Left renal pelvis (tissue), 4 donors: ENCODE results near the gene PDGFD. TPM values are rescaled to one million over a fixed set of nuclear protein-coding genes. Genes with fewer than 3 reads are reported as not detected.

Source experiments
- DNase-seq, 4 donors: peaks; one replicate each; pipeline ENCODE4 v3.0.0-alpha.2; 2013; ENCODE audit warnings: low read depth in 4 of 4, low spot score in 3 of 4
- polyA plus RNA-seq, 4 donors: library from polyadenylated mRNA; unstranded; fragments of 120-200 nt; gene quantifications; one replicate each; pipeline ENCODE4 v1.2.1, GENCODE V29; 2013; ENCODE audit not compliant: insufficient read length in 4 of 4

PDGFD gene
- polyA plus RNA-seq, 4 donors = 20.7 to 84.9 (median 36.6) TPM

DNA sequence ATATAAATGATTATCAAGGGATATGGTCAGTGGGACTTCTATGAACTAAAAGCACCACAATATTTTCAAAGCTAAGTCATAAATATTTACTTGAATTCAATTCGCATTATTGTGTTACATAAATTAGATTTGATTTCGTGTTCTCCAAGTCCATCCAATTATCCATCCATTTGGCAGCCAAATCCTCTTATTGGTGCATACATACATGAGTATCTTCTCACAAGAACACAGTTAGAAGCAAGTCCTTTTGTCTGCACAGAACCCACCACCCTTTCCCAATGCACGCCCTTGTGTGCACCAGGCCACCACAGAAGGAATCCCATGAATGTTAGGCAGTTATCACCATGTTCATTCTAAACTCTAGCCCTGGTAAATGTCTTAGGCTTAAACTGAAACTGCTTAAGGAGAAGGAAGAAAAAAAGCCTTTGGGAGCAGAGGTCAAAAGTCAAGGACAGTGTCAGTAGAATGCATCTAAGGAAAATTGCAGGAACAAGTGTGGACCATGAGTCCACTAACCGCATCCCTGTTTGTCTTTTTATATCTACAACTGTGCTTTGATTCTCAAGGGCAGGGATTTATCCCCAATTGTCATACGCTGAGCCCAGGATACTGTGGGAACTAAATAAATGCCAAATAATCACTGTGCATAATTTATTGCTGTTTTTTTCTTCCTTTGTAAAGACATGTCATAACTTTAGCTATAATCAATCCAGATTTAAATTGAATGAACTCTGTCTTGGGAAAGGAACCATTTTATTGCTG lies 235.7 kb downstream of the PDGFD start:
- DNase-seq = no peak

DNA sequence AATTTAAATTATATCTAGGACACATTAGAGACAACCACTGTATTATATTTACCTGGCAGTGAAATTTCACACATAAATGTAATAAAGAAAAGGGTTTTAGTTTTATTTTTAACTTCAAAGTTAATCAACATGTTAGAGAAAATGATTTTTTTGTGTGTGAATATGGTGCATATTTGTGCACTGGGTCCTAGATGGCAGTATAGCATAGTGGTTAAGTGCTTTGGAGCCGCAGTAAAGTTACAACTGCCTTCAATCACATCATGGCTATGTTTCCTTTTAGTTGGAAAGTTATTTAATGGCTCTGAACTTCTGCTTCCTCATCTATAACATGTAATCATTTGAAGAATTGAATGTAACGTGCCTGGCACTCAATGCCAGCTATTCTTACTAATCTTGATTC lies 236.4 kb downstream of the PDGFD start:
- no peak for DNase-seq

DNA sequence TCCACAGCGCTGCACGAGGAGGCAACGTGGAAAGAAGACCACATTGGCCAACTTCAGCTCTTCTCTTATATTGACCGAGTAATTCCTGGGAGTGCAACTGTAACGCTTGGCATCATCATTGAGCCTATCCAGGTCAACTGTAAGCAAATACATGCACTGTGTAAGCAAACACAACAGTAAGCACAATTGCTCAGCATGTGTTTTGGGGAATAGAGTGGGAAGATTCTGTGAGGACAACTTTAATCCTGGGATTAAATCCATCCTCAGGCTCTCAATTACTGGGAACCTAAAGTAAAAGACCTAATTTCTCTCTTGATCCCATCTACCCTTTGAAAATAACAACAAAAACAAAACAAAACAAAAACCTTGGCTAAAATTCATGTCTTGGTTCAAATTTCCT lies 237.0 kb downstream of the PDGFD start:
- no peak for DNase-seq

DNA sequence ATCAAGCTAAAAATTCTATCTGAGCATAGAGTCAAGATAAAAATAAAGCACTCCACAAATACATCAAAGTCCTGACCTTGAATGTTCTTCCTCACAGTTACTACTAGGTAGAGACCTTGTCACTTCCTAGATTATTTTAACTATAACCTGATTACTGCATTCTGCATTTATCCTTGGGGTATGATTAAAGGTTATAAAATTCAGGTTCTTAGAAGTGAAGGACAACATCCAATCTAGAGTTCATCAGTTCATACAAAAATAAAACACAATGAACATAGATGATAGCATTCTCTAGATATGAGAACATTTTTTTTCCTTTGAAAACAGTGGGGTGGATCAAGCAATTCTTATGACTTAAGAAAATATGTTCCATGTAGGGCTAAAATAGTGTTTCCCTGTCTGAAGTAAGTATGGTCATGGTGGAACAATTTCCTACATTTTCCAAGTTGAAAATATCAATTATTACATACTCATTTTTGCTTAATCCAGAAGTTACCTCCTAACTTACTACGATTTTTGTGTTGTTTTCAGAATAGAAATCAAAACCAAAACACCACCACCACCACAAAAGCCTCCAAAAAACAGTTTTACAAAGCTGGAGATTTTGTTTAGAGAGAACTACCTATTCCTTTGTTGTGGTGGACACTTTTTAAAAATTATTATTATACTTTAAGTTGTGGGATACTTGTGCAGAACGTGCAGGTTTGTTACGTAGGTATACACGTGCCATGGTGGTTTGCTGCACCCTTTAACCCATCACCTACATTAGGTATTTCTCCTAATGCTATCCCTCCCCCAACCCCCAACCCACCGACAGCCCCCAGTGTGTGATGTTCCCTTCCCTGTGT lies 239.6 kb downstream of the PDGFD start:
- no peak for DNase-seq

DNA sequence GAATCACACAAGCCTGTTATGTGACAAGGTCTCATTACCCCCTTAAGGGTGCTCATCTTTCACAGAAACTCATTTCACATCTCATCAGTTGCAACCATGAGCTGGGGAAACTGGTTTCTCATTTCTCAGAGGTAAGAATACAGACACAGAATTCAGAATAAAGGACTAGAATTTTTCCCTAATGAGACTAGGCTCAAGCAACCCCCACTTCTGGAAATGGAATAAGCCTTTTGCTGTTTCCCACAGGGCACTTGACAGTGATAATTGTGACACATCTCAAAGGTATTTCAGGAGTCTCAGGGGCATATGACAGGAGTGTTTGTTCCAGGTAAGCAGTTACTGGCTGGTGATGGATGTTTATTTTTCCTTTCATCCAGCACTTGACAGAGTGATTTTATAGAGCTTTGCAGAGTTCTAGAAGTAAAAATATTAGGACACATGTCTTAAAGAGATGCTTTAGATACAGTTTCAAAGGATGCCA lies 240.5 kb downstream of the PDGFD start:
- DNase-seq = no peak

DNA sequence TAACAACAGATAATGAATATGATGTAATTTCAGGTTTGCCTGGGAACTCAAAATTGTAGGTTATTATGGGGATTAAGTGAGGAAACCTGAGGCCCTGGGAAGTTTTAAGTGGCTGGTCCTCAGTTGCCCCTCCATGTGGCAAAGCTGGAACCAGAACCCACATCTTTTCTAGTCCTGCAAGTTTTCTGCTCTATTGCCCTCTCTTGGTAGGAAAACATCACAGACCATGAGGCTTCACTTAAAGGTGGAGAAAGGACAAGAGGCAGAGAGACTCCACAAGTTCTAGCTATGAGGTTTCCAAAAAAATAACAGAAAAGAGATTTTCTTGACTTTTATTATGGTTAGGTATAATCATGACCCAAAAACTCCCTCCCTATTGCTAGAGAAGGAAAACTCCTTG lies 243.0 kb downstream of the PDGFD start:
- DNase-seq = no peak

DNA sequence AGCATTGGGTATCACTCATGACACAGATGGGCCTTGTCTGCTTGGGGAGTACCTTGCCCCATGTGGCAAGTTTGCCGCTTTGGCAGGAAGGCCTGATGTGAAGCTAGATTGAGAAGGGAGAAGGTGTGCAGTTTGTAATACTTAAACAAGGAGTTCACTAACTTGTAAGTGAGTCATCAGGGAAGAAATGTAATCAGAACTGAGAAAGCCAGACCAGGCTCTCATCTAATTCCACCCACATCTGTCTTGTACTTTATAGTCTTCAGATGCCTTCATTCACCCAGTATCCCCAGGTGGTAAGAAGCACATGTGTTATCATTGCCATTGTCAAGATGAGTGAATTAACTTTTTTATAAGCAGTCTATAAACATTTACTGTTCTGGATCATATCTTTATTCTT lies 243.5 kb downstream of the PDGFD start:
- no peak for DNase-seq

DNA sequence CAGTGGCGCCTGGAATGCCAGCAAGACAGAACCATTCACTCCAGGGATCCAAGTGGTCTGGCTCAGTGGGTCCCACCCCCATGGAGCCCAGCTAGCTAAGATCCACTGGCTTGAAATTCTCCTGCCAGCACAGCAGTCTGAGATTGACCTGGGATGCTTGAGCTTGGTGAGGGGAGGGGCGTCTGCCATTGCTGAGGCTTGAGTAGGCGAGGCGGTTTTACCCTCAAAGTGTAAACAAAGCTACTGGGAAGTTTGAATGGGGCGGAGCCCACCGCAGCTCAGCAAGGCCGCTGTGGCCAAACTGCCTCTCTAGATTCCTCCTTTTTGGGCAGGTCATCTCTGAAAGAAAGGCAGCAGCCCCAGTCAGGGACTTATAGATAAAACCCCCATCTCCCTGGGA lies 253.2 kb downstream of the PDGFD start:
- DNase-seq = no peak

DNA sequence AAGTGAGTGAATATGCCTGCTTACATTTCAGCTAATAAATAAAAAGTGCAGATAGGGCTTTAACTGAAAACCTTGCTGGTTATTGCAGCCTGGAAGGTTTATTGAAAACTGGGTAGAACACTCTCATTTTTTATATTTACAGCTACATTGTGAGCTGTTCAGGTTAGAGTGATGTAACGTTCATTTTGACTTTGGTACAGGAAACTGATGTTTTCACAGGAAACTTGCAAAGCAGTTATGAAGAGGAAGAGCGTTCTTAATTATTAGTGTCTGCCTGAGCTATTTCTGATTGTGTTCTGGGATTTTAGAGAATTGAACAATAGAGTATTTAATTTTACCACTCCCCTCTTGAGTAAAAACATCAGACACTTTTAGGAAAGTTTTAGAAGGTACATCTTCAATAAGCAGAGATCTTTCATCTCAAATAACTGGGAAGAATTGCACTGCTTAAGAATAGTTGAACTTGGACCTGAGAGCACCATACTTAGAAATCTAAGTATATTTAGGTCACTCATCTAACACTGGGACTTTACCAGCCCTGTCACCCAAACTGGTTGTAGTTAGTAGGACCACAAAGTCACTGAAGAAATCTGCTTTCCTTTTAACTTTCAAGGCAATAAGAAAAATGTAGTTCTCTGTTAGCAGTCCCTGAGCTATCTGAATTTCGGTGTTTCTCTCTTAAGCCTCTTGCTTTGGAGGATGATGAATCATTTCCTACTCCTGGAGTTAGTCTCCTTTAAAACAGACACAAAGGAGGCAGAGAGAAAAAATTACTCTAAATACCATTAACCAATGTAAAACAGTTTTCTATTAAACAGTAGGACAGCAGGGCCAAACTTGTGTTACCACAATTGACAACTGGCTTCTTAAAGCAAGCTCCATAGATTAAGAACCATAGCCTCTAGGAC lies 256.1 kb downstream of the PDGFD start:
- no peak for DNase-seq

DNA sequence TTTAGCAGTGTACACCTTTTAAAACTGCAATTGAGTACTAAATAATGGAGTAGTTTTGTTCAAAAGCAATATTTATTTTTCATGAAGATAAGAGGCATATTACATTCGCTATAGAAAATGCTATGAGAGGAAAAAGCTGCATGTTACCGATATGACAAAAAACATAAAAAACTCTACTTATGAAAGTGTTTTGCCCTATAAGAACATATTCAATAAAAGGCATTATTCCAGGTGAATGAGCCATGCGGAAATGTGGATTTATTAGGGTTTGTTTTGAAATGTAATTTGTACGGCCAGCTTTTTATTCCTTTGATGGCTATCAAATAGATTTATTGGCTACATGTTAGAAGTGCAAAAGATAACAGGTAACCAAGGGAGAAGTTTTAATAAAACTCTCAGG lies 256.8 kb downstream of the PDGFD start:
- no peak for DNase-seq

DNA sequence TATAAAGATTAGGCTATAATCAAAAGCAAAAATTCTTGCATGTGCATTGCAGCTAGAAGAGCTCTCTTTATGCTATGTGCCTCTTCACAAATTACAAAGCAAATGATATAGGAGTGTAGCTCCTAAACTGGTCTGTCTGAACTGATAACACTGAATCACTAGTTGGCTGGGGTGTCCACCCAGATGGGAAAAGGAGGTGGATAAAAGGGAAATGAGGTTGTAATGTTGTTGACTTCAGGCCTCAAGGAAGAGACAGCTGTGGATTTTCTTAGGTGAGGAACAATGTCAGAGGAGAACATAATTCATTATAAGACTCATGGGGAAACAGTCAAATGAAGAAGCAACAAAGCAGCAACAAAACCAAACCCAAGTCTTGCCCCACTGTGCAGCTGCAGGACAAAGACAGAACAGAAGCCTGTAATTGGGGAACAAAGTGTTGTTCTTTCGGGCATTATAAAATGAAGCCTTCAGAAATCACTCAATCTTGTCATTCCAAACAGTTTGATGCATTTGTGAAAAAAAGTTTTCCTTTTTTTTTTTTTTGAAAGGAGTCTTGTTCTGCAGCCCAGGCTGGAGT lies 257.6 kb downstream of the PDGFD start:
- no peak for DNase-seq

DNA sequence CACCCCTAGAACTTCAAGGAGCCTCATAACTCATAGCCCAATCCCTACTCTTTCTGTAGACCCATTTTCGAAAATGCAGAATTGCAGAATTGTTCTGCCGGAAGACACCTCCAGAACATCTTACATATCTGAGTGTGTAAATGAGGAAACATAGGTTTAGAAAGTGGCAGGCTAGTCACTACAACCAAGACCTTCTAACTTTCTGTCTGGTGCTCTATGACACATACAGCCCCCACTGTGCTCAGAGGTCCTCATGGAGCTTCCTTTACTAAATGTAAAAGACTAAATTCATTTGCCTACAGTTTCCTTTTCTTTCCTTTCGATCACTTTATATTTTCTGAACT lies 259.7 kb downstream of the PDGFD start:
- no peak for DNase-seq

DNA sequence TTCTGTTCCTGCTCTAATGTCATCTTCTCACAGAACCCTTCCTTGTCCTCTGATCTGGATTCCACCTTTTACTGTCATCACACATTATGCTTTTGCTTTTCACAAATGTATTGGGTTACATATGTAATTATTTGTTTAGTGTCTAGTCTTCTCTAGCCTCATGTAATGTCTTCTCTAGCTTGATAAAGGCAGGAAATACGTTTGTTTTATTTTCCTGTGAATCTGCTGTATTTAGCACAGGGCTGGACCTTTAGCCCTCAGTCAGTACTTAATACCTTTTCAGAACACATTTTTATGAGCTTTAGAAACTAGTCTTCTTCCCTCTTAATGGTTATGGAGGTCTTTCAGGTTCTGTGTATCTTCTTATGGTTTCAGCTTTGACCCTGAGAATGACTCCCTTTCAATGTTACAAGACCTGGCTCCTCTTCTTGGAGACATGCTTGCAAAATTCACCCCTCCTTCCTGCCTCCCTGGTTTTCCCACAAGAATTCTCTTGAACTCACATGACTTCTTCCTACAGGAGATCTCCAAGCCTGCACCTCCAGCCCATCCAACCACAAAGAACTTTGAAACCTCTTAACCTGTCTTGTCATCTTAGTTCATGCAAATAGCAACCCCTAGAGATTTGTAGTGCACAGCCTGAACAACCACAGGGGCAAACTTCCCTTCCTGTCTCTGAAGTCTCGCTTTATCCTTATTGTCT lies 260.2 kb downstream of the PDGFD start:
- no peak for DNase-seq

DNA sequence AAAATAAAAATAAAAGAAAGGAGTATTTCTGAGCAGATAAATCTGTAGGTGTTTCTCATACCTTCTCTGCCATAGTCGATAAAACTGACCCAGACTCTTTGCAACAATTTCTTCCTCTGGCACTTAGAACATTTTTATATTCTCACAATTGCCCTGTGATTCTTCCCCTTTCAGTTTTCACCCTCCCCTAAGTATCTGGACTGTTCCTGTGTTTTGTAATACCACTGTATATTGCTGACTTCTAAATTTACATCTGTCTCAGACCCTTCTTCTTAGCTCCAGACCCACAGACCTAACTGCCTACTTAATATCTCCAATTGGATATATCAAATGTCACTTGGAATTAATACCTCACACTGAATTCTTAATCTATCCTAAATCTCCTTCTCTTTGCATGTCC lies 261.0 kb downstream of the PDGFD start:
- no peak for DNase-seq

DNA sequence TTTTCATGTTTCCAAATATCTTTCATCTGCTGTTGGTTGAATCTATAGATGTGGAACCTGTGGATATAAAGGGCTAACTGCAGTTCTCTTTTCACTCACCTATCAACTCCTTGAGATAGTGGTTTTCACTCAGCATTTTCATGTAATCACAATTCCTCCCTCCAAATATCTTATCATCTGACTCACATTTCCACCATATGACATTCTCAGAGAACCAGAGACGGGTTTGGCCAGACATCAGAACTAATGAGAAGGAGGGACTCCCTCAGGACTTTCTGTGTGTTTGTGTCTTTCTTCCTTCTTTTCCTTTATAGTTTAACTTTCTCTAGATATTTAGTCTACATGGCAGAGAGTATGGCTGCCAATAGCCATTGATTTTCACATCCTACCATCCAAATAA lies 262.3 kb downstream of the PDGFD start:
- no peak for DNase-seq

DNA sequence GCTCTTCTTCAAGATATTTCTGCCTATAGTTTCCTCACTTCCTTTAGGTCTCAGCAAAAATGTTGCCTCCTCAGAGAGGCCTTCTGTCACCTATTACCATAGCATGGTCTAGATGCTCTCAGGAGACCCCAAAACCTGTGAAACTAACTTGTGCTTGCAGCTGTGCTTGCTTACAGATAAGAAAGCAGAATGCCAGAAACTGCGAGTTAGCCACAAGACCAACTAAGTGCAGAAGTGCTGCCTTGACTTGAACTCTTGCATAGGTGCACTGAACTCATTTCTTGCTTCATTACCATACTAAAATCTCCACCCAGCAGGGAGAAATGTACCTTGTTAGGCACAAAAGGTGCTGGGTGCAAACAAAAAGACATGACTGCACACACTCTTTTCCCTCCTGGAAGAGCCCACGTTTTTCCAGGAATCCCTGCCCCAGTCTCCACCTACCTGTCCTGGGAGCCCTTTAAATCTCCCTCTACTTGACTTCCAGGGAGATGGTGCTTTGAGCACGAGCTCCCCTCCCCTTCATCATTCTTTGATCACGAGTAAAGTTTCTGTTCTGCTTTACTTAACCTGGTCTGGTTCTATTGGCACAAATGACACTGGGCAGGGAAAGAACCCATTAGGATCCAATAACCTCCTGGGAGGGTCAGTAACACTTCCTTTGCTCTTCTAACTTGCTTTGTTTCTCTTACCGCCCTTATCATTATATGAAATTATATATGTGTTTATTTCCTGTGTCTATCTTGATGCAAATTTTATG lies 265.2 kb downstream of the PDGFD start:
- DNase-seq = no peak

DNA sequence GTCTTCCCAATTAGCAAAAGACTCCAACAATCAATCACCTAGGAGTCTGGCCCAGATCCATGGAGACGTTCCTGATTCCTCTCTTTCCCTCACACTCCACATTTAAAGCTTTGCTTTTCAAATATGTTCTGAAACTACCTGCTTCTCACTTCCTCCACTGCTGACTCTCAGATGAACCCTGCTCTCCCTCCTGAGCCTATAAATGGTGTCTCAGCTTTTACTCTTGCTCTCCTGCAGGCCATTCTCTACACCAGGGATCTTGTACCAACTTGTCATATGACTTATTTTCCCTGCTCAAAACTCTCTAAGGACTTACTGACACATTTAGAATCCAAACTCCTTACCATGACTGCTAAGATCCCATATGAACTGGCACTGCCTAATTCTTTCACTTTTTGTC lies 265.9 kb downstream of the PDGFD start:
- DNase-seq = no peak

DNA sequence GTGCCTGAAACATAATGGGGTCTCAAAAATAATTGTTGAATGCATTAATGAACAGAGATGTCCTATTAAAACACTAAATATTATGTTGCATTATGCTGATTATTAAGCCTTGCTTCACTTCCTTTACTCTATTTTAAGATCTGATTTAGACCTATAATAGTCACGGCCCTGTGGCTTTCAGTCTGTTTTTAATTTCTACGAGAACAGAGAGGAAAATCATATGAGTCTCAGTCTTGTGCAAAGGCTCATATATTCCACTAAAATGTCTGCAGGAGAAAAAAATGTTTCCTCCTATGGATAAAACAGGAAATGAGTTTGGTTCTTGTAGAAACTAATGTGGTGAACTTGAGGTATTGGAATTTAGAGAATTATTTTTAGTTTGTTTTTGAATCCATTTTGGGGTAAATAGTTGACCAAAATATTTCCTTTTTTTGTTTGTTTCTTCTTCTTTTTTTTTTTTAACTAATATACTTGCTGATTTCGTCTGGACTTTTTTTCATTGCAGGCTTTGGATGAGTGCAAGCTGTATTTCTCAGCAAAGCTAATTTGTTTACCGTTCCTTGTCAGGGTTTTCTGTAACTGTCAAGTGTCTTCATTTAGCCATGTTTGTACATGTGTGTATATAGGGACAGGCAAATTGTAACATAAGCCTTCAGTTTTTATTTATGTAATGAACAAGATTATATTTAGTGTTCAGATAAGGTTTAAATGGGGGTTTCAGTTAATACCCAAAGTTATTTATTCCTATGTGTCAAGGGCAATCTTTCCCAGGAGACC lies 266.6 kb downstream of the PDGFD start:
- no peak for DNase-seq

DNA sequence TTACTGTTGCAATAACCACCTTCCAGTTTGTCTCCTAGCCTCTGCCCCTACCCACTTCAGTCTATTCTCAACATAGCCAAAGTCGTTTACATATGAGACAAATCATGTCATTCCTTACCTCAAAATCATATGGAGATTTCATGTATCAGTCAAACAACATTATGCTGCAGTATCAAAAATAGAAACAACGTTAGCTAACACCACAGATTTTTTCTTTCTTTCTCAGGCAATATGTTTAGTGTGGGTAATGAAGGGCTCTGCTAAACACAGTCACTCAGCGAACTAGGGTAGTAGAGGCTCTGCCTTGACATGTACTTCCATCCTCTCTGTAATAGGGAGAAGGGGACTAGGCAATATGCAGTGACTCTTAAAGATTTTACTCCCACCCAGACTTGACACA lies 268.8 kb downstream of the PDGFD start:
- DNase-seq = no peak
